ENCODE results near the gene PSMA3.
A peak's percentile ranks its signal among the peaks of the same experiment; 100 is the strongest.

Gene PSMA3

DNA sequence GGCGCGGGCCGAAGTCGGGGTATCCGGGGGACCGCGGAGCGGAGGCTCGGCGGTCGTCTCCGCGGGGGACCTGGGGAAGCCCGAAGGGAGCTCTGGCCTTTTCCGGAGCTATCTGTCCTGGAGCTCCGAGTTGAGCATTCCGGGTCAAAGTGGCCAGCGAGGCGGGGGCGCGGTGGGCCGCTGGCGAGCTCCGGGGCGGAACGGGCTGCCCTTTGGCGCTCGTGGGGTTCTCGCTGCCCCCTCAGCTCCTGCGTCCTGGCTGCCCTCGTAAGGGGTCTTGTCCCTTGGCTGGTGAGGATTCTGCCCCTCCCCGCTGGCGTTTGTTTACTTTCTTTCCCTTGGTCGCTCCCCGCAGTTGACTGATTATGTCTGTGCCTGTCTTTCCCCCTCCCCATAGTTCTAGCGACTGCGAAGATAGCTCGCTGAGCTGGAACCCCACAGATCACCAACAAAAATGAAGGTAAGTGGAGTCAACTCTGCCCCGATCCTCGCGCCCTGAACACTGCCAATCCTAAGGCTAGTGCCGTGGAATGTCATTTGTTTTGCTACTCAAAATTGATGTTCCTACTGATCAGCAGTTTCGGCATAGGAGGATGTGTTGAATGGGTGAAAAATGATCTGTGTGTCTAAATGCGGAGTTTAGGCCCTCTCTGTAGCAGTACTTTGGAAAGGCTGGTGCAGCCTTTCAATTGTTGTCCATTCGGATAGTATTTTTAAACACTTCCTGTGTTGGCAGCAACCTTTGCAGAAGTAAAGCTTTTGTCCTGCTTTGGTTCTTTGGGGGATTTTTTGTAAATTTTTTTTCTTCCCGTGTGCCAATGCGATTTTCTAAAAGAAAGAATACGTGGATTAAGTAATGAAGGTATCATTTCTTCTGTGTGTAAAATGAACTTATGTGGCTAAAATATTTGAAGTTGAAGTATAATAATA lies 55.0 kb downstream of the PSMA3 start:
- DNase-seq: peak; percentile 2 to 50

DNA sequence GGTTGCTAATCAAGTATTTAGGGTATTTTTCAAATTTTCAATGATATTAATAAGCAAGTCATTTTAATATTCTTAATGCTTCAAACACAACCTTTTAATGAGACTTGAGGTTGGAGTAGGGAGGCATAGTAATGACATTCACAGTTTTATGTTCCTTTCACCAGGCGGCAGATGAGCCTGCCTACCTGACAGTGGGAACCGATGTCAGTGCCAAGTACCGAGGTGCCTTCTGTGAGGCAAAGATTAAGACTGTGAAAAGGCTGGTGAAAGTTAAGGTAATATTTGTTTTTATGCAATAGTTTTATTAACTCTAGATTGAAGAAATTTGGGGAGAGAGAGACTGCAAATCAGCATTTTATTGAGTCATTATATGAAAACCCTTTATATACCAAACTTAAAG lies 56.8 kb downstream of the PSMA3 start:
- DNase-seq: no peak

DNA sequence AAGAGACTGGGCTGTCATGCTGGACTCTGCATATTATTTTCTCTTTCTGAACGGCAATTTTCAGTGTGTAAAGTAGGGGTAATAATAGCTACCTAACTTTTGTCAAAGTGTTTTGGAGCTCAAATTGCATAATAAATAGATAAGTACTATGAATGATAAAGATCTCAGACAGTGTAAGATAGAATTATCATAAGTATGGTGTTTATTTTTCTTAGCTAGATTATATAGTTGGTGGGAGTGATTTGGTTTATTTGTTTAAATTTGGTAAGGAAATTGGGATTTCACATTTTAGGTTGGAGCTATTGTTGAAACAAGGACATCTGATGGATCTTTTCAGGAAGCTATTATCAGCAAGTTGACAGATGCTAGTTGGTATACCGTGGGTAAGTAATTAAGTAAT lies 61.1 kb downstream of the PSMA3 start:
- DNase-seq: no peak

GRCh38 chr14:58307597-58308316 lies 63.1 kb downstream of the PSMA3 start:
- DNase-seq: no peak

- DNase-seq: no peak
Observed at GRCh38 chr14:58309086-58309485, 64.4 kb downstream of the PSMA3 start.

GRCh38 chr14:58313699-58314098 lies 69.1 kb downstream of the PSMA3 start:
- no peak for DNase-seq

- DNase-seq: no peak
Observed at GRCh38 chr14:58315606-58316005, 71.0 kb downstream of the PSMA3 start.
